Measurements from ENCODE around the gene FER. TPM values are rescaled to one million over a fixed set of nuclear protein-coding genes. Genes with fewer than 3 reads are reported as not detected.
"Not testable (repeated sequence)": the region's sequence is repeated elsewhere in the genome, so short reads cannot be mapped to it uniquely, and the experiment has no call there.

Gene FER
- polyA plus RNA-seq, 4 donors, result 16.2 to 19.3 (median 17.1) TPM

GRCh38 chr5:108794349-108794748 lies 46.7 kb downstream of the FER start:
- DNase-seq (ENCODE audit: low read depth in 4 of 4, low spot score in 2 of 4), result not testable (repeated sequence)

GRCh38 chr5:108797396-108797795 lies 49.7 kb downstream of the FER start:
- no peak for DNase-seq (ENCODE audit: low read depth in 4 of 4, low spot score in 2 of 4)

- no peak for DNase-seq (ENCODE audit: low read depth in 4 of 4, low spot score in 2 of 4)
Observed at GRCh38 chr5:108797986-108798385, 50.3 kb downstream of the FER start.

GRCh38 chr5:108798513-108799265 lies 51.0 kb downstream of the FER start:
- no peak for DNase-seq (ENCODE audit: low read depth in 4 of 4, low spot score in 2 of 4)

GRCh38 chr5:108801301-108801700 lies 53.6 kb downstream of the FER start:
- DNase-seq (ENCODE audit: low read depth in 4 of 4, low spot score in 2 of 4), result no peak

- DNase-seq (ENCODE audit: low read depth in 4 of 4, low spot score in 2 of 4), result no peak
Observed at GRCh38 chr5:108801776-108802175, 54.1 kb downstream of the FER start.

GRCh38 chr5:108810717-108811116 lies 63.0 kb downstream of the FER start:
- DNase-seq (ENCODE audit: low read depth in 4 of 4, low spot score in 2 of 4), result no peak

GRCh38 chr5:108813673-108814072 lies 66.0 kb downstream of the FER start:
- no peak for DNase-seq (ENCODE audit: low read depth in 4 of 4, low spot score in 2 of 4)

GRCh38 chr5:108814551-108814950 lies 66.9 kb downstream of the FER start:
- no peak for DNase-seq (ENCODE audit: low read depth in 4 of 4, low spot score in 2 of 4)

GRCh38 chr5:108818613-108819272 lies 71.0 kb downstream of the FER start:
- DNase-seq (ENCODE audit: low read depth in 4 of 4, low spot score in 2 of 4), result no peak

- no peak for DNase-seq (ENCODE audit: low read depth in 4 of 4, low spot score in 2 of 4)
Observed at GRCh38 chr5:108820983-108821382, 73.3 kb downstream of the FER start.

- DNase-seq (ENCODE audit: low read depth in 4 of 4, low spot score in 2 of 4), result no peak
Observed at GRCh38 chr5:108822211-108822947, 74.7 kb downstream of the FER start.

- DNase-seq (ENCODE audit: low read depth in 4 of 4, low spot score in 2 of 4), result no peak
Observed at GRCh38 chr5:108827131-108827530, 79.4 kb downstream of the FER start.

GRCh38 chr5:108830705-108831276 lies 83.1 kb downstream of the FER start:
- DNase-seq (ENCODE audit: low read depth in 4 of 4, low spot score in 2 of 4), result no peak

GRCh38 chr5:108836492-108836891 lies 88.8 kb downstream of the FER start:
- no peak for DNase-seq (ENCODE audit: low read depth in 4 of 4, low spot score in 2 of 4)

GRCh38 chr5:108842260-108842941 lies 94.7 kb downstream of the FER start:
- DNase-seq (ENCODE audit: low read depth in 4 of 4, low spot score in 2 of 4), result not testable (repeated sequence)

GRCh38 chr5:108851129-108851528 lies 103.4 kb downstream of the FER start:
- not testable (repeated sequence) for DNase-seq (ENCODE audit: low read depth in 4 of 4, low spot score in 2 of 4)

- no peak for DNase-seq (ENCODE audit: low read depth in 4 of 4, low spot score in 2 of 4)
Observed at GRCh38 chr5:108857905-108858304, 110.2 kb downstream of the FER start.

GRCh38 chr5:108858959-108859358 lies 111.3 kb downstream of the FER start:
- no peak for DNase-seq (ENCODE audit: low read depth in 4 of 4, low spot score in 2 of 4)

GRCh38 chr5:108862211-108862610 lies 114.5 kb downstream of the FER start:
- no peak for DNase-seq (ENCODE audit: low read depth in 4 of 4, low spot score in 2 of 4)

- DNase-seq (ENCODE audit: low read depth in 4 of 4, low spot score in 2 of 4), result not testable (repeated sequence)
Observed at GRCh38 chr5:108866097-108866496, 118.4 kb downstream of the FER start.

Data from left renal cortex interstitium (tissue), 4 donors.